ENCODE measurements around the gene CACNB1.

DNA sequence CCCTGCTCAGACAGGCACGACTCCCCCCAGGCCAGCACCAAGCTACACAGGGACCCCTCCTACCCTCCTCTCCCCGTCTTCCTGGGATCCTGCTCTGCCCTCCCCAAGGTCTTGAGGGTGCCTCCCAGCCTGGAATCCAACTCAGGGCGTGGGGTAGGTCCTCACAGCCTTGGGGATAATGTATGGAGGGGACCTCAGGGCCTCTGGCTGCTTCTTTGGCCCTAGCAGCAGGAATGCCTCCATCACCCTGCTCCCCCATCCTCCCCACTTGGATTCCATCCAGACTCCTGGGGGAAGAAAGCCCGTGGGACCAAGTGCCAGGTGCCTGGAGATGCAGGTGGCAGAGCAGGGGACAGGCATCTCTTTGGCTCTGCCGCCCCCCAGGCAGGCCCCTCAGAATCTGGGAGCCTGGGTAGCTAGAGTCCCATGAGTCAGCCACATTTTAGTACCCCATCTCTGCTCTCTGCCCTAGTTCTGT, 39.0 kb upstream of the CACNB1 start:
- TF ChIP-seq, protein P1, sequence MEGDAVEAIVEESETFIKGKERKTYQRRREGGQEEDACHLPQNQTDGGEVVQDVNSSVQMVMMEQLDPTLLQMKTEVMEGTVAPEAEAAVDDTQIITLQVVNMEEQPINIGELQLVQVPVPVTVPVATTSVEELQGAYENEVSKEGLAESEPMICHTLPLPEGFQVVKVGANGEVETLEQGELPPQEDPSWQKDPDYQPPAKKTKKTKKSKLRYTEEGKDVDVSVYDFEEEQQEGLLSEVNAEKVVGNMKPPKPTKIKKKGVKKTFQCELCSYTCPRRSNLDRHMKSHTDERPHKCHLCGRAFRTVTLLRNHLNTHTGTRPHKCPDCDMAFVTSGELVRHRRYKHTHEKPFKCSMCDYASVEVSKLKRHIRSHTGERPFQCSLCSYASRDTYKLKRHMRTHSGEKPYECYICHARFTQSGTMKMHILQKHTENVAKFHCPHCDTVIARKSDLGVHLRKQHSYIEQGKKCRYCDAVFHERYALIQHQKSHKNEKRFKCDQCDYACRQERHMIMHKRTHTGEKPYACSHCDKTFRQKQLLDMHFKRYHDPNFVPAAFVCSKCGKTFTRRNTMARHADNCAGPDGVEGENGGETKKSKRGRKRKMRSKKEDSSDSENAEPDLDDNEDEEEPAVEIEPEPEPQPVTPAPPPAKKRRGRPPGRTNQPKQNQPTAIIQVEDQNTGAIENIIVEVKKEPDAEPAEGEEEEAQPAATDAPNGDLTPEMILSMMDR (IDR thresholded peaks at IDR 0.05; ENCODE audit: low read length) = no peak
- no peak for TF ChIP-seq EZH2 (optimal IDR thresholded peaks at IDR 0.05; ENCODE audit: low read depth, low read length)
- TF ChIP-seq EZH2phosphoT487 (IDR thresholded peaks at IDR 0.05; ENCODE audit: low read length) = no peak
